Fibroblast of the aortic adventitia (primary cell): ENCODE data around the gene MBD3L2B. TPM values are rescaled to one million over a fixed set of nuclear protein-coding genes. Genes with fewer than 3 reads are reported as not detected.

Source experiments
- DNase-seq: peaks from one replicate; pipeline ENCODE4 v3.0.0-alpha.2; 2010; ENCODE audit warnings: low read depth
- H3K4me3 ChIP-seq: 2 replicates; pipeline ENCODE4 v1.5.1; 2011; ENCODE audit warnings: low read depth, mild to moderate bottlenecking, control low read depth, low read length, moderate library complexity
- CTCF ChIP-seq: IDR thresholded peaks from 2 replicates; pipeline ENCODE4 v1.5.1; 2011; ENCODE audit warnings: mild to moderate bottlenecking, low read length, control low read depth, inconsistent platforms; ENCODE audit not compliant: insufficient read depth
- total RNA-seq: library from RNA; depleted of rRNA; stranded (reverse); fragments of >200 nt; gene quantifications from 2 replicates; pipeline ENCODE4 v1.2.3, GENCODE V29; 2012; ENCODE audit warnings: low replicate concordance

MBD3L2B gene
- total RNA-seq, 1 donor = not detected

- no peak for TF ChIP-seq CTCF
- DNase-seq = no peak
- H3K4me3 ChIP-seq = no peak overlapping the region
Observed at GRCh38 chr19:7018828-7019227, 2.4 kb downstream of the MBD3L2B start.

DNA sequence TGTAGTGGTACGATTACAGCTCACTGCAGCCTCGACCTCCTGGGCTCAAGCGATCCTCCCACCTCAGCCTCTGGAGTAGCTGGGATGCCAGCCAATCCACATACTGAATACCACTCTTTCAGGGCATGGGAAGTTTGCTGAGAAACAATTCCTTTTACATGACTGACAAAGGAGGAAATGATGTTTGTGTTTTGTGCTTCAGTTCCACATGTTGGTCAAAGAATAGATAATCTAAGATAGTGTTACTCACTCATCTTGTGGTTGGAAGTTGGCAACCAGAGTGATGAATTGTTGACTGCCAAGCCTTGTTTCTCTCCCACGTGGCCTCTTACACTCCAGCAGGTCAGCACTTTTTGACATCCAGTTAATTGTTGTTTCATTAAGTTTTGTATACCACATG is 7.6 kb downstream of the MBD3L2B start:
- DNase-seq = no peak
- no peak overlapping the region for H3K4me3 ChIP-seq
- TF ChIP-seq CTCF = no peak

- no peak for TF ChIP-seq CTCF
- DNase-seq = no peak
- no peak overlapping the region for H3K4me3 ChIP-seq
Observed at GRCh38 chr19:7010722-7011593, 10.3 kb downstream of the MBD3L2B start.

DNA sequence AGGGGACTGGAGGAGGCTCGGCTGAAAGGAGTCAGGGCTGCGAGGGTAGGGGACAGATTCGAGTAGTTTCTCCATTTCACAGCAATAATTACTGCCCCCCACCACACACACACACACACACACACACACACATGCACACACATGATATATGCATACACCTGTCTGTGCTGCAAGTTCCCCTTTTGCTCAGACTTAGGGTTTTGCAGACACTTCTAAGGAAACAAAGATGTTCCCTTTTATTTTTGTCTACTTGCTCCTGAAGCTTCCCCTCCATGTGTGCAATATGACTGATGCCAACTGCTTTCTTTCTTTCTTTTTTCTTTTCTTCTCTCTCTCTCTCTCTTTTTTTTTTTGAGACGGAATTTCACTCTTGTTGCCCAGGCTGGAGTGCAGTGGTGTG is 13.4 kb downstream of the MBD3L2B start:
- no peak for TF ChIP-seq CTCF
- H3K4me3 ChIP-seq = no peak overlapping the region
- DNase-seq = no peak

DNA sequence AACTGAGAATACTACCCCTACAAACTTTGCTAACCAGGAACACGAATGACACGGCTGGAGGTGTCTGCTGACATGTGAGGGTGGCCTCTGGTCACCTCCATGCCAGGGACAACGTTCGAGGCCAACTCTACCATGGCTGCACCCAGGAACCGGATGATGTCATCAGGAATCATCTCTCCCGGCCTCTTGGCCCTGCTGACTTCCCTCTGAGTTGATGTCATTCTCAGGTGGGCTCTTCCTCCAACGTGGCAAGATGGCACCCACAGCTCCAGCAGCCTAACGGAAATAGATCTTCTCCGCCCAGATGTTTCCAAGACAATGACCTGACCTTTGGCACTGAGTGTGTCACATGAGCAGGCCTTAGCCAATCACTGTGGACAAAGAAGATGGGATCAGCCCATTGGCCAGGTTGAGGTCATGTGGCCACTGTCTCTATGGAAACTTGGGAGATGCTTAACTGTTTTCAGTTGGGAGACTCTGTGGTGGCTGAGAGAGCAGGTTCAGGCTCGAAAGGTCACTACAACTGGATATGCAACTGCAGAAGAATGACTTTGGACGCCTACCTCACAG is 15.0 kb downstream of the MBD3L2B start:
- no peak for TF ChIP-seq CTCF
- no peak overlapping the region for H3K4me3 ChIP-seq
- no peak for DNase-seq

DNA sequence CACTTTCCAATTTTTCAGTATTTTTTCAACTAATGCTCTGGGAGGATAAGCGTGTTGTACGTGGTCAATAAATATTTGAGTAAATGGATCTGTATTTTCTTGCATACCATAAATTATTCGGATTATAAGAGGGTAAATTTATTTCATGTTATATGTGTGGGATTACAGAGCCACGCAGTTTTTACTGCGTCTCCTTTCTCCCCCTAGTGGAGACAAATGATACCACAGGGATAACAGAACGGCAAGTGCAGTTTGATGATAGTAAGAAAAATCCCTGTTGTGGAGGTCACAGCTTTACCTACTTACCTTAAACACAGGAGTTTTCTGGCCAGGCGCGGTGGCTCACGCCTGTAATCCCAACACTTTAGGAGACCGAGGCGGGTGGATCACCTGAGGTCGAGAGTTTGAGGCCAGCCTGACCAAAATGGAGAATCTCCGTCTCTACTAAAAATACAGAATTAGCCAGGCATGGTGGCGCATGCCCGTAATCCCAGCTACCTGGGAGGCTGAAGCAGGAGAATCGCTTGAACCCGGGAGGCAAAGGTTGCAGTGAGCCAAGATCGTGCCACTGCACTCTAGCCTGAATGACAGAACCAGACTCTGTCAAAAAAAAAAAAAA is 16.8 kb downstream of the MBD3L2B start:
- peak; percentile 42 for DNase-seq
- no peak overlapping the region for H3K4me3 ChIP-seq
- TF ChIP-seq CTCF = peak; percentile 76
